Retinal pigment epithelial cell (primary cell): ENCODE measurements around the gene MUCL3.

Experiments
- DNase-seq: peaks from one replicate; pipeline ENCODE4 v3.0.0-alpha.2; 2010; ENCODE audit warnings: low read depth
- H3K4me3 ChIP-seq: 2 replicates; pipeline ENCODE4 v1.5.1; 2011; ENCODE audit warnings: mild to moderate bottlenecking, low read length, control low read depth, moderate library complexity
- TF ChIP-seq, protein P1 (sequence below): conservative IDR thresholded peaks from 2 replicates; pipeline ENCODE4 v1.5.1; 2011; ENCODE audit warnings: low read depth, low read length, control low read depth, inconsistent platforms

MUCL3 gene

DNA sequence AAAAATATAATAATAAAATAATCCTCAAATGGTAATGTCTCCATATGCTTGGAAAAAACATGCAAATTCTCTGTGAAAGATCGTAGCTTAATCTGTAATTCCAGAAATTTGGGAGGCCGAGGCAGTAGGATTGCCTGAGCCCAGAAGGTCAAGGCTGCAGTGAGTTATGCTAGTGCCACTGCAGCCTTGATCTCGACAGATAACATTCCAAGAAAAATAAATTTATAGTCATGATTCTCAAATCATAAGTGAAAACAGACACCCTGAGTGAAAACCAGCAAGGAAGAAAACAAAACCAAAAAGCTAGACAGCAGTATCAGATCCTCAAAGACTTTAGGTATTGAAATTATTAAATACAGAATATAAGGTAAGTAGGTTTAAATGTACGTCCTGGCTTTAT lies 38.9 kb downstream of the MUCL3 start:
- DNase-seq, result no peak
- H3K4me3 ChIP-seq, result no peak overlapping the region
- TF ChIP-seq, protein P1, sequence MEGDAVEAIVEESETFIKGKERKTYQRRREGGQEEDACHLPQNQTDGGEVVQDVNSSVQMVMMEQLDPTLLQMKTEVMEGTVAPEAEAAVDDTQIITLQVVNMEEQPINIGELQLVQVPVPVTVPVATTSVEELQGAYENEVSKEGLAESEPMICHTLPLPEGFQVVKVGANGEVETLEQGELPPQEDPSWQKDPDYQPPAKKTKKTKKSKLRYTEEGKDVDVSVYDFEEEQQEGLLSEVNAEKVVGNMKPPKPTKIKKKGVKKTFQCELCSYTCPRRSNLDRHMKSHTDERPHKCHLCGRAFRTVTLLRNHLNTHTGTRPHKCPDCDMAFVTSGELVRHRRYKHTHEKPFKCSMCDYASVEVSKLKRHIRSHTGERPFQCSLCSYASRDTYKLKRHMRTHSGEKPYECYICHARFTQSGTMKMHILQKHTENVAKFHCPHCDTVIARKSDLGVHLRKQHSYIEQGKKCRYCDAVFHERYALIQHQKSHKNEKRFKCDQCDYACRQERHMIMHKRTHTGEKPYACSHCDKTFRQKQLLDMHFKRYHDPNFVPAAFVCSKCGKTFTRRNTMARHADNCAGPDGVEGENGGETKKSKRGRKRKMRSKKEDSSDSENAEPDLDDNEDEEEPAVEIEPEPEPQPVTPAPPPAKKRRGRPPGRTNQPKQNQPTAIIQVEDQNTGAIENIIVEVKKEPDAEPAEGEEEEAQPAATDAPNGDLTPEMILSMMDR, result no peak

DNA sequence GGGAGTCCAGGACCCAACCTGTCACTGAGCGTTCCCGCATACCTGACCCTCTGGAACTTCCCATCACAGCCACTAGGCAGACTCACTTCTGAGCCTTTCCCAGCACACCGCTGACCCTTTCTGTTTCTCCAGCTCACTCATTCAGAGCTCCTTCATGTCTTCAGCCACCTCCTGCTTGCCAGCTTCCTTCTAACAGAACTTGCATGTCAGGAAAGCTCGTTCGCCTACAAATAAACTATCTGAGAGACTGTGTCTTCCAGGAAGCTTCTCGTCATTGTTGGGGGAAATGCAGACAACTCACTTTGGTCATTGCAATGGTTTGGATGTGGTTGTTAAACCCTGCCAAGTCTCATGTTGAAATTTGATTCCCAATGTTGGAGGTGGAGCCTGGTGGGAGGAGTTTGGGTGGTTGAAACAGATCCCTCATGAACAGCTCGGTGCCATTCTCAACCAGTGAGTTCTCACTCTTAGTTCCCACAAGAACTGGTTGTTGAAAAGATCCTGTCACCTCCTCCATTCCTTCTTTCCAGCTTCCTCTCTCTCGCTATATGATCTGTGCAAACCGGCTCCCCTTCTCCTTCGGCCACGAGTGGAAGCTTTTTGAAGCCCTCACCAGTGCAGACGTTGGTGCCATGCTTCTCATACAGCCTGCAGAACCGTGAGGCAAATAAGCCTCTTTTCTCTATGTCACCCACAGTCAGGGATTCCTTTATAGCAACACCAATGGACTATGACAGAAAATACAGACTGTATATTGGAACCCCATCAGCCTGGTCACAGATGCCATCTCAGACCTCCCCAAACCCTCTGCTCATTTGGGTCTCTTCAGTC lies 41.4 kb downstream of the MUCL3 start:
- peak overlapping the region; percentile 20 for H3K4me3 ChIP-seq
- TF ChIP-seq, protein P1, result peak; percentile 29
- DNase-seq, result no peak

GRCh38 chr6:30983439-30983838 lies 42.7 kb downstream of the MUCL3 start, which contains the start of gene MUC21:
TSS of gene MUC21 (plus strand) at chr6:30983718. CDS start at chr6:30983959, 241 bp downstream.
- H3K4me3 ChIP-seq, result no peak within 1 kb of the TSS

GRCh38 chr6:30985490-30985889 lies 44.7 kb downstream of the MUCL3 start:
- H3K4me3 ChIP-seq, result no peak overlapping the region
- DNase-seq, result no peak
- TF ChIP-seq, protein P1, result no peak

More at GRCh38 chr6:30983439-30983838, 42.7 kb downstream of the MUCL3 start, which contains the start of gene MUC21:
- DNase-seq, result no peak
- TF ChIP-seq, protein P1, result no peak

- no peak for DNase-seq
- H3K4me3 ChIP-seq, result no peak overlapping the region
- TF ChIP-seq, protein P1, result no peak
Measured at GRCh38 chr6:30987304-30987703, 46.5 kb downstream of the MUCL3 start.

GRCh38 chr6:30988209-30988825 lies 47.5 kb downstream of the MUCL3 start:
- no peak for DNase-seq
- TF ChIP-seq, protein P1, result no peak

More at GRCh38 chr6:30988209-30988825, 47.5 kb downstream of the MUCL3 start:
- no peak overlapping the region for H3K4me3 ChIP-seq
